ENCODE measurements around the gene CNDP2. TPM values are rescaled to one million over a fixed set of nuclear protein-coding genes. Genes with fewer than 3 reads are reported as not detected.

Gene CNDP2
- total RNA-seq, 1 donor from 2014 or later, result 197 TPM

DNA sequence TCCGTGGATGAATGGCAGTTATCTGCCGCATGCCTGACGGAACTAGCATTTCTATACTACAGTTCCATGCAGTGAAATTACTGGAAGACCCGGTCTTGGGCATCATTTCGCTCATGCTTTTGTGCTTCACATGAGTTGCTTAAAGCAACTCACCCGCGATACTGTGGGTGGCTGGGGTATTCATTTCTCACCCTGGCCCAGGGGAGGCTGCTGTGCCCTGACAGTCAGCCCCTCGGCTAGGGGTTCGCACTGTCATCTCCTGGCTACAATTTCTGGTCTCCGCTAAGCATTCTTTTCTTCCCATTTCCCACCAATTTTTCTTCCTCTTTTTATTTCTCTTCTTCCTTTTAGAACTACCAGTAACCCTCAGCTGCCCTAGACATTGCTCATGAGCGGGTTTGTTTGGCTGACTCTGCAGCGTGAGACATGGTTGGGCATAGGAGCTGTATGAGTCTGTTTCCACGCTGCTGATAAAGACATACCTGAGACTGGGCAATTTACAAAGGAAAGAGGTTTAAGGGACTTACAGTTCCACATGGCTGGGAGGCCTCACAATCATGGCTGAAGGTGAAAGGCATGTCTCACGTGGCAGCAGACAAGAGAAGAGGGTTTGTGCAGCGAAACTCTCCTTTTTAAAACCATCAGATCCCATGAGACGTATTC lies 16.5 kb upstream of the CNDP2 start:
- no peaks in the 10 kb centered on the region for H3K4me1 Mint-ChIP-seq (ENCODE audit: unreplicated experiment)
- TF ChIP-seq, protein P1, sequence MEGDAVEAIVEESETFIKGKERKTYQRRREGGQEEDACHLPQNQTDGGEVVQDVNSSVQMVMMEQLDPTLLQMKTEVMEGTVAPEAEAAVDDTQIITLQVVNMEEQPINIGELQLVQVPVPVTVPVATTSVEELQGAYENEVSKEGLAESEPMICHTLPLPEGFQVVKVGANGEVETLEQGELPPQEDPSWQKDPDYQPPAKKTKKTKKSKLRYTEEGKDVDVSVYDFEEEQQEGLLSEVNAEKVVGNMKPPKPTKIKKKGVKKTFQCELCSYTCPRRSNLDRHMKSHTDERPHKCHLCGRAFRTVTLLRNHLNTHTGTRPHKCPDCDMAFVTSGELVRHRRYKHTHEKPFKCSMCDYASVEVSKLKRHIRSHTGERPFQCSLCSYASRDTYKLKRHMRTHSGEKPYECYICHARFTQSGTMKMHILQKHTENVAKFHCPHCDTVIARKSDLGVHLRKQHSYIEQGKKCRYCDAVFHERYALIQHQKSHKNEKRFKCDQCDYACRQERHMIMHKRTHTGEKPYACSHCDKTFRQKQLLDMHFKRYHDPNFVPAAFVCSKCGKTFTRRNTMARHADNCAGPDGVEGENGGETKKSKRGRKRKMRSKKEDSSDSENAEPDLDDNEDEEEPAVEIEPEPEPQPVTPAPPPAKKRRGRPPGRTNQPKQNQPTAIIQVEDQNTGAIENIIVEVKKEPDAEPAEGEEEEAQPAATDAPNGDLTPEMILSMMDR (conservative IDR thresholded peaks at IDR 0.05), result no peak
- H3K27me3 Mint-ChIP-seq, result peaks cover 6% of the 10 kb centered on the region
- H3K27ac Mint-ChIP-seq, result no peak overlapping the region
- DNase-seq (ENCODE audit: extremely low spot score, unreplicated experiment), result no peak
- H3K4me3 Mint-ChIP-seq, result no peak overlapping the region
- H3K36me3 Mint-ChIP-seq, result no peaks in the 10 kb centered on the region
- no peaks in the 10 kb centered on the region for H3K9me3 Mint-ChIP-seq

DNA sequence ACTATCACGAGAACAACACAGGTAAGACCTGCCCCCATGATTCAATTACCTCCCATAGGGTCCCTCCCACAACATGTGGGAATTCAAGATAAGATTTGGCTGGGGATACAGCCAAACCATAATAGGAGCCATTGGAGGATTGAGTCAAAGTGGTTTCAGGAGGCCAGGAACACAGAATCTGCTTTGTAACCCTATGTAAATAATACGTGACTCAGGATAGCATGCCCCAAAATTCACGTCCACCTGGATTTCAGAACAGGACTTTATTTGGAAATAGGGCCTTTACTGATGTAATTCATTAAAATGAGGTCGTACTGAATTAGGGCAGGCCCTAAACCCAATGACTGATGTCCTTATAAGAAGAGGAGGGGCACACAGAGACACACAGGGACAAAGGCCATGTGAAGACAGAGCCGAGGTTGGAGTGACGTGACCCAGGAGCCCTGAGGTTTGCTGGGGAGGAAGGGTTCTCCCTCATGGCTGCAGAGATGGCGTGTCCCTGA lies 16.0 kb upstream of the CNDP2 start:
- no peaks in the 10 kb centered on the region for H3K36me3 Mint-ChIP-seq
- H3K9me3 Mint-ChIP-seq, result no peaks in the 10 kb centered on the region
- H3K4me3 Mint-ChIP-seq, result no peak overlapping the region
- no peak for DNase-seq (ENCODE audit: extremely low spot score, unreplicated experiment)
- no peak overlapping the region for H3K27ac Mint-ChIP-seq
- TF ChIP-seq, protein P1 (conservative IDR thresholded peaks at IDR 0.05), result no peak
- H3K4me1 Mint-ChIP-seq (ENCODE audit: unreplicated experiment), result no peaks in the 10 kb centered on the region
- peaks cover 6% of the 10 kb centered on the region for H3K27me3 Mint-ChIP-seq

GRCh38 chr18:74482697-74483096 lies 13.5 kb upstream of the CNDP2 start:
- no peaks in the 10 kb centered on the region for H3K36me3 Mint-ChIP-seq
- TF ChIP-seq, protein P1 (conservative IDR thresholded peaks at IDR 0.05), result no peak
- H3K9me3 Mint-ChIP-seq, result no peaks in the 10 kb centered on the region
- no peak for DNase-seq (ENCODE audit: extremely low spot score, unreplicated experiment)
- H3K4me1 Mint-ChIP-seq (ENCODE audit: unreplicated experiment), result no peaks in the 10 kb centered on the region
- H3K4me3 Mint-ChIP-seq, result no peak overlapping the region
- H3K27ac Mint-ChIP-seq, result no peak overlapping the region
- H3K27me3 Mint-ChIP-seq, result no peaks in the 10 kb centered on the region

DNA sequence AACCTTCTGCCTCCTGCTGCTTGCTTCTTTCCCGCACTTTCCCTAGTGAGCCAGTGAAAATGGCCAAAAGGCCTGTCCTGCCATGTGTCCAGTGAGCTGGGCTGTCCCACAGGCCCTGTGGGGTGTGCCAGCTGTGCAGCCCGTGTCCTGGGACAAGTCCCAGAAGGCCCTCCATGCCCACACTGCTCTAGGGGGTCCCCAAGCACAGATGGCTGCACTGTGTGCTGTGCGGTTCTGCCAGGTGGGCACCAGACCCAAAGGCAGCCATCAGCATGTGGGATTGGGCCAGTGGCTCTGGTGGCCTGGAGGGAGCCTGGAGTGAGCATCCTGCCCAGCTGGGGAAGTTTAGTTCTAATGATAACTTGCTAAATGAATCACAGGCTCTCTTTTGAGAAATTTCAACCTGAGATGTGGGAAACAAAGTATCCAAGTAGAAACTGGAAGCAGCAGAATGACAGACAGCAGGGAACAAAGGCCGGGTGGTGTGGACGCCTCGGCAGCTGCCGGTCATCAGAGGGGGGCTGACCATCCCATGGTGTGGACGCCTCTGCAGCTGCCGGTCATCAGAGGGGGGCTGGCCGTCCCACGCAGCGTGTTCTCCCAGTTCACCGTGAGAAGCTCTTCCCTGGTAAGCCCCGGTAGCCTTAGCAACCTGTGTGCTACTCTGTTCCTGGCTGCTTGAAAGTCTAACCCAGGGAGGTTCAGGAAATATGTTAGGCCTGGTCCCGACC lies 9.9 kb upstream of the CNDP2 start:
- peaks cover 6% of the 10 kb centered on the region for H3K27me3 Mint-ChIP-seq
- no peak overlapping the region for H3K27ac Mint-ChIP-seq
- peak; percentile 44 for DNase-seq (ENCODE audit: extremely low spot score, unreplicated experiment)
- H3K4me3 Mint-ChIP-seq, result no peak overlapping the region
- H3K9me3 Mint-ChIP-seq, result no peaks in the 10 kb centered on the region
- H3K4me1 Mint-ChIP-seq (ENCODE audit: unreplicated experiment), result no peaks in the 10 kb centered on the region
- no peaks in the 10 kb centered on the region for H3K36me3 Mint-ChIP-seq
- TF ChIP-seq, protein P1 (conservative IDR thresholded peaks at IDR 0.05), result no peak

GRCh38 chr18:74488354-74488753 lies 7.8 kb upstream of the CNDP2 start:
- H3K9me3 Mint-ChIP-seq, result no peaks in the 10 kb centered on the region
- no peak overlapping the region for H3K4me3 Mint-ChIP-seq
- peaks cover 6% of the 10 kb centered on the region for H3K27me3 Mint-ChIP-seq
- no peaks in the 10 kb centered on the region for H3K4me1 Mint-ChIP-seq (ENCODE audit: unreplicated experiment)
- no peaks in the 10 kb centered on the region for H3K36me3 Mint-ChIP-seq
- H3K27ac Mint-ChIP-seq, result no peak overlapping the region
- DNase-seq (ENCODE audit: extremely low spot score, unreplicated experiment), result no peak
- TF ChIP-seq, protein P1 (conservative IDR thresholded peaks at IDR 0.05), result no peak

Data from type B pancreatic cell (in vitro differentiated cells).